HCT116 (cell line): ENCODE results near the gene FAM13A.

Source experiments
- ELF1 ChIP-seq: IDR thresholded peaks from 2 replicates; pipeline ENCODE4 v1.6.1; 2012; ENCODE audit warnings: low read depth, borderline replicate concordance
- EZH2 ChIP-seq: fragments of 200-600 bp; sonication (generic); IDR thresholded peaks from 2 replicates; pipeline ENCODE4 v1.6.1; 2017; ENCODE audit warnings: antibody characterized with exemption, mixed run types
- EZH2phosphoT487 ChIP-seq: fragments of 200-600 bp; IDR thresholded peaks from 2 replicates; pipeline ENCODE4 v1.6.1; 2018; ENCODE audit warnings: antibody characterized with exemption, borderline replicate concordance
- FOSL1 ChIP-seq: IDR thresholded peaks from 2 replicates; pipeline ENCODE4 v1.6.1; 2012; ENCODE audit warnings: low read depth
- POLR2A ChIP-seq: IDR thresholded peaks from 2 replicates; pipeline ENCODE4 v1.7.0; 2011; ENCODE audit warnings: borderline replicate concordance; ENCODE audit not compliant: insufficient read depth, insufficient read length; ENCODE audit errors: extremely low read depth
- POLR2AphosphoS5 ChIP-seq: IDR thresholded peaks from 2 replicates; pipeline ENCODE4 v1.6.1; 2011; ENCODE audit warnings: mild to moderate bottlenecking, low read depth, low read length, moderate library complexity
- ZFX ChIP-seq: fragments of 450-650 bp; IDR thresholded peaks from 2 replicates; pipeline ENCODE4 v1.6.1; 2017
- ZNF274 ChIP-seq: fragments of 200-500 bp; sonication (Bioruptor generic); IDR thresholded peaks from 2 replicates; pipeline ENCODE4 v1.6.1; 2014; ENCODE audit warnings: mild to moderate bottlenecking, low read depth, low read length, inconsistent platforms
- TF ChIP-seq, protein P1 (sequence below), 3 experiments: fragments of 200-600 bp in 1 of 3; sonication (generic) in 1 of 3; IDR thresholded peaks in 2 of 3; conservative IDR thresholded peaks in 1 of 3; 2 replicates each; pipeline ENCODE4 v1.5.1; 2012 to 2017; ENCODE audit warnings: low read depth in 2 of 3, low read length in 2 of 3, antibody characterized with exemption in 1 of 3, borderline replicate concordance in 1 of 3, control low read depth in 1 of 3, mild to moderate bottlenecking in 1 of 3, mixed read lengths in 1 of 3, mixed run types in 1 of 3, moderate library complexity in 1 of 3; ENCODE audit not compliant: insufficient read depth in 1 of 3
- TF ChIP-seq, protein P2 (sequence below): IDR thresholded peaks from 2 replicates; pipeline ENCODE4 v1.6.1; 2012

DNA sequence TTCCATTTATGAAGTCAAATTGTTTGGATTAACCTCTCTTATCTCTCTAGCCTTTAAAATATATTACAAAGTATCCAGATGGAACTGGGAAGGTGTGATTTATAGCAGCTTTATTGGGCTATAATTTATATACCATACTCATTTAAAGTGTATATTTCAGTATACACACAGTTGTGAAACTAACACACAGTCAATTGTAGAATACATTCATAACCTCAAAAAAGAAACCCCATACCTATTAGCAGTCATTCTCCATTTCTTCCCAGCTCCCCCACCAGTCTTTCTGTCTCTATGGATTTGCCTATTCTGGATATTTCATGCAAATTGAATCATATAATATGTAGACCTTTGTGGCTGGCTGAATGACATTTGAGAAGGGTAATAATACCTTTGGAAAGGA, 351.8 kb downstream of the FAM13A start:
- TF ChIP-seq FOSL1, result no peak
- TF ChIP-seq EZH2, result no peak
- TF ChIP-seq EZH2phosphoT487, result no peak
- TF ChIP-seq, protein P1, sequence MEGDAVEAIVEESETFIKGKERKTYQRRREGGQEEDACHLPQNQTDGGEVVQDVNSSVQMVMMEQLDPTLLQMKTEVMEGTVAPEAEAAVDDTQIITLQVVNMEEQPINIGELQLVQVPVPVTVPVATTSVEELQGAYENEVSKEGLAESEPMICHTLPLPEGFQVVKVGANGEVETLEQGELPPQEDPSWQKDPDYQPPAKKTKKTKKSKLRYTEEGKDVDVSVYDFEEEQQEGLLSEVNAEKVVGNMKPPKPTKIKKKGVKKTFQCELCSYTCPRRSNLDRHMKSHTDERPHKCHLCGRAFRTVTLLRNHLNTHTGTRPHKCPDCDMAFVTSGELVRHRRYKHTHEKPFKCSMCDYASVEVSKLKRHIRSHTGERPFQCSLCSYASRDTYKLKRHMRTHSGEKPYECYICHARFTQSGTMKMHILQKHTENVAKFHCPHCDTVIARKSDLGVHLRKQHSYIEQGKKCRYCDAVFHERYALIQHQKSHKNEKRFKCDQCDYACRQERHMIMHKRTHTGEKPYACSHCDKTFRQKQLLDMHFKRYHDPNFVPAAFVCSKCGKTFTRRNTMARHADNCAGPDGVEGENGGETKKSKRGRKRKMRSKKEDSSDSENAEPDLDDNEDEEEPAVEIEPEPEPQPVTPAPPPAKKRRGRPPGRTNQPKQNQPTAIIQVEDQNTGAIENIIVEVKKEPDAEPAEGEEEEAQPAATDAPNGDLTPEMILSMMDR (IDR thresholded peaks at IDR 0.05 in 2 of 3, conservative IDR thresholded peaks at IDR 0.05 in 1 of 3; ENCODE audit: borderline replicate concordance in 1 of 3, insufficient read depth in 1 of 3, low read depth in 2 of 3, low read length in 2 of 3), result no peak
- TF ChIP-seq POLR2A, result no peak
- TF ChIP-seq POLR2AphosphoS5, result no peak
- TF ChIP-seq ZNF274, result no peak
- no peak for TF ChIP-seq ELF1
- TF ChIP-seq, protein P2, sequence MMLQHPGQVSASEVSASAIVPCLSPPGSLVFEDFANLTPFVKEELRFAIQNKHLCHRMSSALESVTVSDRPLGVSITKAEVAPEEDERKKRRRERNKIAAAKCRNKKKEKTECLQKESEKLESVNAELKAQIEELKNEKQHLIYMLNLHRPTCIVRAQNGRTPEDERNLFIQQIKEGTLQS, result no peak
- TF ChIP-seq ZFX, result no peak
